IPS-20b (cell line): Measurements from ENCODE around the gene TRIM41.

Source experiments
- H3K27ac ChIP-seq: one replicate; pipeline ENCODE4 v1.5.1; 2013; ENCODE audit warnings: low read length
- H3K27me3 ChIP-seq: 2 replicates; pipeline ENCODE4 v1.6.1; 2013; ENCODE audit warnings: mild to moderate bottlenecking, low read length, inconsistent platforms; ENCODE audit not compliant: insufficient read depth
- H3K36me3 ChIP-seq: 2 replicates; pipeline ENCODE4 v1.6.1; 2013; ENCODE audit warnings: low read depth, mild to moderate bottlenecking, inconsistent platforms, low read length, moderate library complexity; ENCODE audit not compliant: insufficient read depth
- H3K4me1 ChIP-seq: 2 replicates; pipeline ENCODE4 v1.6.1; 2013; ENCODE audit warnings: mild to moderate bottlenecking, control low read depth, inconsistent platforms, low read length, moderate library complexity; ENCODE audit not compliant: insufficient read depth
- H3K4me3 ChIP-seq: 2 replicates; pipeline ENCODE4 v1.5.1; 2013; ENCODE audit warnings: mild to moderate bottlenecking, low read length, inconsistent platforms
- H3K9ac ChIP-seq: 2 replicates; pipeline ENCODE4 v1.6.1; 2013; ENCODE audit warnings: low read depth, mild to moderate bottlenecking, inconsistent platforms, low read length, moderate library complexity
- H3K9me3 ChIP-seq: 2 replicates; pipeline ENCODE4 v1.6.1; 2013; ENCODE audit warnings: mild to moderate bottlenecking, low read depth, low read length, inconsistent platforms; ENCODE audit not compliant: insufficient read depth

TRIM41 gene

DNA sequence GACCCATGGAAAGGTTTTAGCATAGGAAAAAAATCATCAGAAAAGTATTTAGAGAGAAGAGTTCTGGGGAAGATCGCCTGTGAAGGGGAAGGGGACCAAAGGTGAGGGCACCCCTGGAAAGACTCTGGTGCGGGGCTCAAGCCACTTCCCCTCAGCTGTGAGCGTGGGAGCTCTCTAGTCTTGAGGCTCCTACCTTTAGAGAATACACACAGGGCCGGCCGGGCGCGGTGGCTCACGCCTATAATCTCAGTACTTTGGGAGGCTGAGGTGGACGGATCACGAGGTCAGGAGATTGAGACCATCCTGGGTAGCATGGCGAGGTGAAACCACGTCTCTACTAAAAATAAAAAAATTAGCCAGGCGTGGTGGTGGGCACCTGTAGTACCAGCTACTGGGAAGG lies 6.9 kb downstream of the TRIM41 start:
- H3K9me3 ChIP-seq: no peaks in the 10 kb centered on the region
- H3K36me3 ChIP-seq: peaks cover 56% of the 10 kb centered on the region
- H3K9ac ChIP-seq: no peak overlapping the region
- peaks cover under 1% of the 10 kb centered on the region; the same call in 1 of the 2 replicates for H3K4me1 ChIP-seq
- no peak overlapping the region for H3K4me3 ChIP-seq
- no peaks in the 10 kb centered on the region for H3K27me3 ChIP-seq
- no peak overlapping the region for H3K27ac ChIP-seq

GRCh38 chr5:181230551-181230950 lies 7.5 kb downstream of the TRIM41 start:
- Histone ChIP-seq H3K4me3 (no peak overlapping the region), H3K36me3 (peaks cover 58% of the 10 kb centered on the region)

GRCh38 chr5:181231432-181231831 lies 8.4 kb downstream of the TRIM41 start:
- H3K36me3 ChIP-seq: peaks cover 65% of the 10 kb centered on the region
- no peak overlapping the region for H3K9ac ChIP-seq
- H3K27me3 ChIP-seq: no peaks in the 10 kb centered on the region
- no peaks in the 10 kb centered on the region for H3K9me3 ChIP-seq
- H3K27ac ChIP-seq: no peak overlapping the region
- H3K4me1 ChIP-seq: no peaks in the 10 kb centered on the region
- no peak overlapping the region for H3K4me3 ChIP-seq

More at GRCh38 chr5:181230551-181230950, 7.5 kb downstream of the TRIM41 start:
- Histone ChIP-seq H3K4me1 (no peaks in the 10 kb centered on the region), H3K9ac (no peak overlapping the region), H3K9me3 (no peaks in the 10 kb centered on the region), H3K27ac (no peak overlapping the region), H3K27me3 (no peaks in the 10 kb centered on the region)

GRCh38 chr5:181232593-181232992 lies 9.5 kb downstream of the TRIM41 start:
- H3K27ac ChIP-seq: no peak overlapping the region
- no peak overlapping the region for H3K4me3 ChIP-seq
- no peak overlapping the region for H3K9ac ChIP-seq
- H3K9me3 ChIP-seq: no peaks in the 10 kb centered on the region
- no peaks in the 10 kb centered on the region for H3K4me1 ChIP-seq
- H3K27me3 ChIP-seq: no peaks in the 10 kb centered on the region
- peaks cover 69% of the 10 kb centered on the region for H3K36me3 ChIP-seq

GRCh38 chr5:181233088-181233800 lies 10.2 kb downstream of the TRIM41 start:
- no peak overlapping the region for H3K27ac ChIP-seq
- H3K27me3 ChIP-seq: no peaks in the 10 kb centered on the region
- H3K4me3 ChIP-seq: no peak overlapping the region
- H3K9me3 ChIP-seq: no peaks in the 10 kb centered on the region
- peaks cover 76% of the 10 kb centered on the region for H3K36me3 ChIP-seq
- H3K4me1 ChIP-seq: no peaks in the 10 kb centered on the region
- H3K9ac ChIP-seq: no peak overlapping the region

DNA sequence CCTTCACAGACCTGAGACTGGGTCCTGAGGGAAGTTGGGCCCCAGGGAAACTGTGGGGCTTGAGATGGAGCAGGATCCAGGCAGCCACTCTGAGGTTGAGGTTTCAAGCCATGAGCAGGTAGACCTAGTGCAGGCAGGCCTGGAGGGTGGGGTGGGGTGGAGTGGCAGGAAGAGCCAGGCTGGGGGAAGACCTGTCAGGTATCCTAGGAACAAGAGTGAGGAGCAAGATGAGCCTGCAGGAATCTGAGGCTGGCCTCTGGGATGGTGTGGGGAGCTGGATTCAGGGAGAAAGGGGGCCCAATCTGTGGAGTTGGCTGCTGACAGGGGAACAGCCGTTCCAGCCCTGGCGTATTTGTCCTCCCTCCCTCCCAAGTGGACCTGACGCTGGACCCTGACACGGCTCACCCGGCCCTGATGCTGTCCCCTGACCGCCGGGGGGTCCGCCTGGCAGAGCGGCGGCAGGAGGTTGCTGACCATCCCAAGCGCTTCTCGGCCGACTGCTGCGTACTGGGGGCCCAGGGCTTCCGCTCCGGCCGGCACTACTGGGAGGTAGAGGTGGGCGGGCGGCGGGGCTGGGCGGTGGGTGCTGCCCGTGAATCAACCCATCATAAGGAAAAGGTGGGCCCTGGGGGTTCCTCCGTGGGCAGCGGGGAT lies 10.8 kb downstream of the TRIM41 start:
- Histone ChIP-seq H3K9ac (no peak overlapping the region), H3K36me3 (peaks cover 82% of the 10 kb centered on the region), H3K4me1 (no peaks in the 10 kb centered on the region), H3K9me3 (no peaks in the 10 kb centered on the region), H3K4me3 (no peak overlapping the region), H3K27ac (no peak overlapping the region), H3K27me3 (no peaks in the 10 kb centered on the region)

DNA sequence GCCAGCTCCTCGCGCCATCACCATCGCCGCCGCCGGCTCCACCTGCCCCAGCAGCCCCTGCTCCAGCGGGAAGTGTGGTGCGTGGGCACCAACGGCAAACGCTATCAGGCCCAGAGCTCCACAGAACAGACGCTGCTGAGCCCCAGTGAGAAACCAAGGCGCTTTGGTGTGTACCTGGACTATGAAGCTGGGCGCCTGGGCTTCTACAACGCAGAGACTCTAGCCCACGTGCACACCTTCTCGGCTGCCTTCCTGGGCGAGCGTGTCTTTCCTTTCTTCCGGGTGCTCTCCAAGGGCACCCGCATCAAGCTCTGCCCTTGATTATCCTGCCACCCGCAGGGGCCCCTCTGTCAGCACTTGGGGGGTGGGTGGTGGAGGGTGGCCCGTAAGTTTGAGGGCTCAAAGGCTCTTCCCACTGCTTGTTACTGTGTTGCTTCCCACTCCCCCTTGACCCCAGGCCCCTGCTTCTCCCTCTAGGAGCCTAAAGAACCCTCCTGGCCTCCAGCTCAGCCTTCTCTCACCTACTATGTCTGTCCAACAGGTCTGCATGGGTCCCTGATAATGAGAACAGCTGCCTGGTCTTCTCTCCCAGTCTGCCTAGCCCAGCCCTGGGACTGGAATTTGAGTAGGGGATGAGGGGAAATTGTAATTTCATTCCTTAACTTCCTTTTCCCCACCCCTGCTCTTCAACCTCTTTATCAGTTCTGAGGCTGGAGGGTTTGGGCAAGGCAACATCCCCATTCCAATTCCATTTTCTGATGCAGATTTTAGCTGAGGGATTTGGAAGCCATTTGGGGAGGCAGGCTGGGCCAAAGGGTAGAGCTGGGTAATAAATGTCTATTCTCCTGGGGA lies 11.6 kb downstream of the TRIM41 start:
- Histone ChIP-seq H3K27ac (no peak overlapping the region), H3K27me3 (no peaks in the 10 kb centered on the region), H3K4me1 (no peaks in the 10 kb centered on the region), H3K36me3 (peaks cover 82% of the 10 kb centered on the region), H3K4me3 (no peak overlapping the region), H3K9ac (no peak overlapping the region), H3K9me3 (no peaks in the 10 kb centered on the region)

- no peak overlapping the region for H3K4me3 ChIP-seq
- peaks cover 85% of the 10 kb centered on the region for H3K36me3 ChIP-seq
- no peaks in the 10 kb centered on the region for H3K9me3 ChIP-seq
- no peaks in the 10 kb centered on the region for H3K4me1 ChIP-seq
- H3K27ac ChIP-seq: no peak overlapping the region
- no peak overlapping the region for H3K9ac ChIP-seq
- H3K27me3 ChIP-seq: no peaks in the 10 kb centered on the region
These were observed 12.2 kb downstream of the TRIM41 start for GRCh38 chr5:181235323-181235688.

DNA sequence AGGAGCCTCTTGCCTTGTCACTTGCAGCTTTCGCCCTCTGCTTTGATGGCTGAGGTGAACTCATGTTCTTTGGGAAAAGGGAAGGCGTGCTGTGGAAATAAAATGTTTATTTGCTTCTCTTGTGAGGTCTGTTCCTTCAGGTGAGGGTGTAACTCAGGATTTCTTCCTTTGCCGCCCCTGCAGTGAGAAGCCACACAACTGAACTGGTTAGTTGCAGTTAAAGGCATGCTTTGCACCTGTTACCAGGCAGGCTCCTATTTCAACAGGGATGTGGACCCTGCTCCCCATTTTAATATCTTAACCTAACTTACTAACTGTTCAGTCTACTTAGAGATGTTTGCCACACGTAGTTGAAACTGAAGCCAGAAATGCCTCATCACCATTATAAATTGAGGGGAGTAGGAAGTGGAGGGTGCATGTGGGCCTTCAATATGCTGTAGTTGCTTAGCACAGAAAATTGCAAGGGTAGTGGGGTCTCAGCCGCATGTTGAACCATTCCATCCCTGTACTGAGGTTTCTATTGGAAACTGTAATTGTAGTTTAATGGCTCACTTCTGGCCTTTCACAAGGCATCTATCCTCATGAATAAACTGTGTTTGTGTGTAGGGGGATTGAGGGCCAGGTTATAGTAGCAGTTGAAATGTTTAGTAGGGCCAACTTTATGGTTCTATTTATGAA lies 12.7 kb downstream of the TRIM41 start:
- H3K9me3 ChIP-seq: no peaks in the 10 kb centered on the region
- no peaks in the 10 kb centered on the region for H3K27me3 ChIP-seq
- H3K9ac ChIP-seq: no peak overlapping the region
- no peak overlapping the region for H3K4me3 ChIP-seq
- peaks cover 85% of the 10 kb centered on the region for H3K36me3 ChIP-seq
- no peaks in the 10 kb centered on the region for H3K4me1 ChIP-seq
- no peak overlapping the region for H3K27ac ChIP-seq

DNA sequence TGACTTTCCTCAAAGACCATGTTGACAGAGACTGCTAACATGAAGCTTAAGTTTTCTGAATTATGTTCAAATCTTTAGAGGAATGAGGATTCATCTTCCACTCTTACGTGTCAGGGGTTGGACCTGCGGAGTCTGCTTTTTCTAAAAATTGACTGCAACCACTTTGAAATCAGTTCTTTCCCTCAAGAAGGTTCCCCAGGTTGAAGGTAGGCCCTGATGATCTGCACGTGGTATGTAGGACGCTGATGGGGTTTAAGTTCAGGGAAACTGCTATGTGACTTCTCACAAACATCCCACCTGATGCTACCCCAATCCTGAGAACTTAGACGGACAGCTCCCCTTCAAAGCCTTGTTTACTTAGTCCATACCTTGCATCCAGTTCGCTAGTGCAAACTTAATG lies 13.4 kb downstream of the TRIM41 start:
- Histone ChIP-seq H3K9me3 (no peaks in the 10 kb centered on the region), H3K27ac (no peak overlapping the region), H3K9ac (no peak overlapping the region), H3K4me3 (no peak overlapping the region), H3K36me3 (peaks cover 86% of the 10 kb centered on the region), H3K4me1 (peaks cover 2% of the 10 kb centered on the region), H3K27me3 (no peaks in the 10 kb centered on the region)

- H3K27me3 ChIP-seq: no peaks in the 10 kb centered on the region
- peaks cover 8% of the 10 kb centered on the region for H3K4me1 ChIP-seq
- H3K36me3 ChIP-seq: peaks cover 86% of the 10 kb centered on the region
- no peaks in the 10 kb centered on the region for H3K9me3 ChIP-seq
- H3K9ac ChIP-seq: no peak overlapping the region
- no peak overlapping the region for H3K27ac ChIP-seq
- no peak overlapping the region for H3K4me3 ChIP-seq
These were observed 14.0 kb downstream of the TRIM41 start for GRCh38 chr5:181236954-181237641.
